ENCODE measurements around the gene AK8. TPM values are rescaled to one million over a fixed set of nuclear protein-coding genes. Genes with fewer than 3 reads are reported as not detected.

AK8 gene
- polyA plus RNA-seq, 3 donors: 0.08 TPM; not detected in 2

DNA sequence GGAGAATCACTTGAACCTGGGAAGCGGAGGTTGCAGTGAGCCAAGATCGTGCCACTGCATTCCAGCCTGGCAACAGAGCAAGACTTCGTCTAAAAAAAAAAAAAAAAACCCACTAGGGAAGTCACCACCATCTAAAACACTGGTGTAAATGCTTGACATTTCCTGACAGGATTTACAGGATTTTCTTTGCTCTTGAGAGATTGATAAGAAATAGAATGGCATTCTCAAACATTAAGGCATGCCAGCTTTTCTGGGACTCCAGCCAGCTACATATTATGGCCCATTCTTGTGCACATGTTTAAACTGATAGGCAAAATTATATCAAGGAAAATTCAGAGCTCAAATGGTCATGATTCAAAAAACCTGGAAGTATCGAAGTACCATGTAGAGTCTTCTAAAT, 179.1 kb downstream of the AK8 start:
- H3K9ac ChIP-seq (ENCODE audit: insufficient read depth, low read length, poor library complexity, severe bottlenecking): no peak overlapping the region
- H2AFZ ChIP-seq (ENCODE audit: insufficient read depth, low read depth, low read length, poor library complexity, severe bottlenecking): no peak overlapping the region
- no peak overlapping the region for H3K27ac ChIP-seq (ENCODE audit: low read depth in 1 of 2, low read length in 2 of 2)
- Mint-ChIP-seq H3K9me3 (peaks cover 16 to 58% (median 44%) of the 10 kb centered on the region in 7 donors), H3K27me3 (ENCODE audit: low read depth in 3 of 3) (peaks cover under 1 to 10% (median 4%) of the 10 kb centered on the region in 3 donors), H3K36me3 (no peaks in the 10 kb centered on the region), H3K27ac (no peak overlapping the region), H3K4me3 (no peak overlapping the region), H3K4me1 (no peaks in the 10 kb centered on the region)
- no peaks in the 10 kb centered on the region for H3K36me3 ChIP-seq (replicated peaks in 1 of 2; ENCODE audit: control insufficient read depth in 1 of 2, insufficient read depth in 2 of 2, low read length in 2 of 2)
- peaks cover 10 to 30% of the 10 kb centered on the region in 2 donors for H3K9me3 ChIP-seq (replicated peaks in 1 of 2; ENCODE audit: control insufficient read depth in 1 of 2, insufficient read depth in 1 of 2, low read length in 2 of 2)
- no peaks in the 10 kb centered on the region for H3K4me1 ChIP-seq (ENCODE audit: control insufficient read depth in 1 of 2, insufficient read depth in 2 of 2, low read length in 2 of 2)
- peaks cover 0 to 4% of the 10 kb centered on the region in 2 donors for H3K27me3 ChIP-seq (ENCODE audit: control insufficient read depth in 2 of 2, insufficient read depth in 2 of 2, low read length in 2 of 2)
- H3K79me2 ChIP-seq (ENCODE audit: insufficient read depth, low read length): no peaks in the 10 kb centered on the region
- H3K4me2 ChIP-seq (replicated peaks; ENCODE audit: extremely low read depth, low read length, poor library complexity, severe bottlenecking): no peak overlapping the region
- intact Hi-C loops (cut with micrococcal nuclease): no loop called here
- no CpG with 5 or more reads among the region's 4 CpGs for WGBS (ENCODE audit: insufficient coverage)
- TF ChIP-seq, protein P1, sequence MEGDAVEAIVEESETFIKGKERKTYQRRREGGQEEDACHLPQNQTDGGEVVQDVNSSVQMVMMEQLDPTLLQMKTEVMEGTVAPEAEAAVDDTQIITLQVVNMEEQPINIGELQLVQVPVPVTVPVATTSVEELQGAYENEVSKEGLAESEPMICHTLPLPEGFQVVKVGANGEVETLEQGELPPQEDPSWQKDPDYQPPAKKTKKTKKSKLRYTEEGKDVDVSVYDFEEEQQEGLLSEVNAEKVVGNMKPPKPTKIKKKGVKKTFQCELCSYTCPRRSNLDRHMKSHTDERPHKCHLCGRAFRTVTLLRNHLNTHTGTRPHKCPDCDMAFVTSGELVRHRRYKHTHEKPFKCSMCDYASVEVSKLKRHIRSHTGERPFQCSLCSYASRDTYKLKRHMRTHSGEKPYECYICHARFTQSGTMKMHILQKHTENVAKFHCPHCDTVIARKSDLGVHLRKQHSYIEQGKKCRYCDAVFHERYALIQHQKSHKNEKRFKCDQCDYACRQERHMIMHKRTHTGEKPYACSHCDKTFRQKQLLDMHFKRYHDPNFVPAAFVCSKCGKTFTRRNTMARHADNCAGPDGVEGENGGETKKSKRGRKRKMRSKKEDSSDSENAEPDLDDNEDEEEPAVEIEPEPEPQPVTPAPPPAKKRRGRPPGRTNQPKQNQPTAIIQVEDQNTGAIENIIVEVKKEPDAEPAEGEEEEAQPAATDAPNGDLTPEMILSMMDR (IDR thresholded peaks at IDR 0.05): no peak
- no peak for DNase-seq
- H3K4me3 ChIP-seq (replicated peaks in 1 of 3; ENCODE audit: low read depth in 2 of 3, low read length in 3 of 3): no peak overlapping the region
- H4K20me1 ChIP-seq (ENCODE audit: insufficient read depth, low read length): no peaks in the 10 kb centered on the region

DNA sequence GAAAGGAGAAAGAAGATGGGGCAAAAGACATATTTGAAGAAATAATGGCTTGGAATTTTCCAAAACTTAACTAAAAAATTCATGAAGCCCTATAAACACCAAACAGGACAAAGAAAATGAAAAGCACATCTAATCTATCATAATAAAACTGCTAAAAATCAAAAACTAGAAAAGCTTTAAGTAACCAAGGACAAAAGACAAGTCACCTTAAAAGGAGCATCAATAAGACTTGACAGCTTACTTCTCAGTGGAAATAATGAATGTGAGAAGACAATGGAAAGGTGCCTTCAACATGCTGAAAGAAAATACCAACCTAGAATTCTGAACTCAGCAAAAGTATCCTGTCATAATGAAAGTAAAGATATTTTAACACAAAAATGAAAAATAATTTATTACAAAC, 180.9 kb downstream of the AK8 start:
- Mint-ChIP-seq H3K36me3 (peaks cover 0 to 1% of the 10 kb centered on the region in 2 donors), H3K9me3 (peaks cover 16 to 56% (median 42%) of the 10 kb centered on the region in 7 donors), H3K4me3 (no peak overlapping the region), H3K4me1 (no peaks in the 10 kb centered on the region), H3K27me3 (ENCODE audit: low read depth in 3 of 3) (peaks cover 0 to 4% (median 2%) of the 10 kb centered on the region in 3 donors), H3K27ac (no peak overlapping the region)
- intact Hi-C loops (cut with micrococcal nuclease): no loop called here
- no peak for DNase-seq
- no peak overlapping the region for H3K9ac ChIP-seq (ENCODE audit: insufficient read depth, low read length, poor library complexity, severe bottlenecking)
- H3K4me3 ChIP-seq (replicated peaks in 1 of 3; ENCODE audit: low read depth in 2 of 3, low read length in 3 of 3): no peak overlapping the region
- H3K36me3 ChIP-seq (replicated peaks in 1 of 2; ENCODE audit: control insufficient read depth in 1 of 2, insufficient read depth in 2 of 2, low read length in 2 of 2): peaks cover 0 to 4% of the 10 kb centered on the region in 2 donors
- no peaks in the 10 kb centered on the region for H4K20me1 ChIP-seq (ENCODE audit: insufficient read depth, low read length)
- H3K4me1 ChIP-seq (ENCODE audit: control insufficient read depth in 1 of 2, insufficient read depth in 2 of 2, low read length in 2 of 2): no peaks in the 10 kb centered on the region
- no peaks in the 10 kb centered on the region for H3K79me2 ChIP-seq (ENCODE audit: insufficient read depth, low read length)
- no peak overlapping the region for H2AFZ ChIP-seq (ENCODE audit: insufficient read depth, low read depth, low read length, poor library complexity, severe bottlenecking)
- TF ChIP-seq, protein P1 (IDR thresholded peaks at IDR 0.05): no peak
- H3K27ac ChIP-seq (ENCODE audit: low read depth in 1 of 2, low read length in 2 of 2): no peak overlapping the region
- peaks cover 10 to 26% of the 10 kb centered on the region in 2 donors for H3K9me3 ChIP-seq (replicated peaks in 1 of 2; ENCODE audit: control insufficient read depth in 1 of 2, insufficient read depth in 1 of 2, low read length in 2 of 2)
- H3K4me2 ChIP-seq (replicated peaks; ENCODE audit: extremely low read depth, low read length, poor library complexity, severe bottlenecking): no peak overlapping the region
- peaks cover 0 to 4% of the 10 kb centered on the region in 2 donors for H3K27me3 ChIP-seq (ENCODE audit: control insufficient read depth in 2 of 2, insufficient read depth in 2 of 2, low read length in 2 of 2)
